GM12874 (cell line): ENCODE results near the gene CCDC12.

Experiments used
- TF ChIP-seq, protein P1 (sequence below): IDR thresholded peaks from 2 replicates; pipeline ENCODE4 v1.5.1; 2011; ENCODE audit warnings: low read depth, mild to moderate bottlenecking, control low read depth, low read length, moderate library complexity; ENCODE audit not compliant: insufficient read depth

The CCDC12 gene

DNA sequence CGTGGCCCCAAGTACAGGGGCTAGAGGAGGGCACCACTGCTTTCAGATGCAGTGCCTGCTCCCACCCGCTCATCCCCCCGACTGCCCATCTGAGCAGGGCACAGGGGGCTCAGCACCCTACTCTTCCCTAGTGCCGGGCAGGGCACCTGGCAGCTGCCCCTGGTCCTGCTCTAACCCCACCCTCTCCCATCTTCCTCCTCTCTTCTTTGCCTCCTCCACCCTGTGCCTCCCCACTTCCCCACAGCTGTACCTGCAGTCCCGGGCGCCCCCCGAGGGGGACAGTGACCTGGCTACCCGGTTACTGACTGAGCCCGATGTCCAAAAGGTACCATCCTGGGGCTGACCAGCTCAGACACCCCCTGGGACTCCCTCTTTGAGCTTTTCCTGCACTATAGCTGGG lies 15.7 kb upstream of the CCDC12 start:
- TF ChIP-seq, protein P1, sequence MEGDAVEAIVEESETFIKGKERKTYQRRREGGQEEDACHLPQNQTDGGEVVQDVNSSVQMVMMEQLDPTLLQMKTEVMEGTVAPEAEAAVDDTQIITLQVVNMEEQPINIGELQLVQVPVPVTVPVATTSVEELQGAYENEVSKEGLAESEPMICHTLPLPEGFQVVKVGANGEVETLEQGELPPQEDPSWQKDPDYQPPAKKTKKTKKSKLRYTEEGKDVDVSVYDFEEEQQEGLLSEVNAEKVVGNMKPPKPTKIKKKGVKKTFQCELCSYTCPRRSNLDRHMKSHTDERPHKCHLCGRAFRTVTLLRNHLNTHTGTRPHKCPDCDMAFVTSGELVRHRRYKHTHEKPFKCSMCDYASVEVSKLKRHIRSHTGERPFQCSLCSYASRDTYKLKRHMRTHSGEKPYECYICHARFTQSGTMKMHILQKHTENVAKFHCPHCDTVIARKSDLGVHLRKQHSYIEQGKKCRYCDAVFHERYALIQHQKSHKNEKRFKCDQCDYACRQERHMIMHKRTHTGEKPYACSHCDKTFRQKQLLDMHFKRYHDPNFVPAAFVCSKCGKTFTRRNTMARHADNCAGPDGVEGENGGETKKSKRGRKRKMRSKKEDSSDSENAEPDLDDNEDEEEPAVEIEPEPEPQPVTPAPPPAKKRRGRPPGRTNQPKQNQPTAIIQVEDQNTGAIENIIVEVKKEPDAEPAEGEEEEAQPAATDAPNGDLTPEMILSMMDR = no peak

DNA sequence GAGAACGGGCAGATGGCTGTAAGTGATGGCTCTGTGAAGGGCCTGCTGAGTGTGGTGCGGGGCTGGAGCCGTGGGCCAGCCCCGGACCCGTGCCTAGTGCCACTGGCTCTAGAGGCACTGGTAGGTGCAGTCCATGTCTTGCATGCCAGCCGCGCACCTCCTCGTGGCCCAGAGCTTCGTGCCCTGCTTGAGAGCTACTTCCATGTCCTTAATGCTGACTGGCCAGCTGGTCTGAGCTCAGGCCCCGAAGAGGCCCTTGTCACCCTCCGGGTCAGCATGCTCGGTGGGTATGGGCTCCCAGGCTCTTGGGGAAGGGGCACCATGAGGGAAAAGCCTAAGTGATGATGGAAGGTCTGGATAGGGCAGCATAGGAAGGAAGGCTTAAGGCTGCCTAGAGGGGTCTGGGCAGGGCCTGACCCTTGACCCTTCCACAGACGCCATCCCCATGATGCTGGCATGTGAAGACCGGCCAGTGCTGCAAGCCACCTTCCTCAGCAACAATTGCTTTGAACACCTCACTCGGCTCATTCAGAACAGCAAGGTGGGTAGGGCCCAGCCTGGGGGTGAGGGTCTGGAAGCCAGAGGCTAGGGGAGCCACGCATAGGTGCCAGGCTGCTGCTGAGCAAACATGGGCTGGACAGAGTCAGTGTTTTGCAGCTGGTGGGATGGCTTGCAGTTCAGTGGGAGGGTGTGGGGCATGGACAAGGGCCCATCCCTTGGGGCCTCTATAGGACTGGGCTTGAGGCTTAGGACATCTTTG lies 15.0 kb upstream of the CCDC12 start:
- TF ChIP-seq, protein P1 = no peak

DNA sequence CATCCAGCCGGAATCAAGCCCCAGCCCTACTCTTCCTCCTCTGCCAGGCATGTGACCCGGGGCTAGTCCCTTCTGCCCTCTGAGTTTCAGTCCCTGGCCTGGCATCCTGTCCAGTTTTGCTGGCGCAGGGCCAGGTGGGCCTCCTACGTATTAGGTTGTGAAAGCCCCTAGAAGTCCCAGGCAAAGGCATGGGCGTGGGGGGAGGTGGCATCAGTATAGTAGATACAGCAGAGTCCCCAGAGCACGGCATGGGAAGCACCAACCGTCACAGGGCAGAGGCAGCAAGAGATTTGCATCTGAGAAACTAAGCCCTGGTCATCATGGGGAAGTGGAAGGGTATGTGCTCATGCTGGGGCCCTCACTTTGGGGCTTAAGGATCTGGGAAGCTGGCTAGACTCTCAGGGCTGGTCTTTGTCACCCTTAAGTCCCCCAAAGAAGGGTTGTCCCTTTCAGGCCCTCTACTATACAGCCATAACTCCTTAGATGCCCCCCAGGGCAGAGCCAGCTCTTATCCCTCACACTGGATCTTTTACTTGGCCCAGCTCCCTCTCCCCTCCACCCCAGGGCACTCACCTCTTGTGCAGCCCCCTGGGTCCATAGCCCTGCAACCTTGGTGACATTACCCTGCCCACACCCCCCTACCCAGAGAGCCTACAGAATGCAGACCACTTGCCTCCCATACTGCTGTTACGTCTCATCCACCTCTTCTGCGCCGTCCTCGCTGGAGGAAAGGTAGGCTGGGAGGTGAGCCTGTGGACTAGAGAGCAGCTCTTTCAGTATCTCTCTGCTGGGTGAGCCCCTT lies 14.2 kb upstream of the CCDC12 start:
- TF ChIP-seq, protein P1 = no peak

DNA sequence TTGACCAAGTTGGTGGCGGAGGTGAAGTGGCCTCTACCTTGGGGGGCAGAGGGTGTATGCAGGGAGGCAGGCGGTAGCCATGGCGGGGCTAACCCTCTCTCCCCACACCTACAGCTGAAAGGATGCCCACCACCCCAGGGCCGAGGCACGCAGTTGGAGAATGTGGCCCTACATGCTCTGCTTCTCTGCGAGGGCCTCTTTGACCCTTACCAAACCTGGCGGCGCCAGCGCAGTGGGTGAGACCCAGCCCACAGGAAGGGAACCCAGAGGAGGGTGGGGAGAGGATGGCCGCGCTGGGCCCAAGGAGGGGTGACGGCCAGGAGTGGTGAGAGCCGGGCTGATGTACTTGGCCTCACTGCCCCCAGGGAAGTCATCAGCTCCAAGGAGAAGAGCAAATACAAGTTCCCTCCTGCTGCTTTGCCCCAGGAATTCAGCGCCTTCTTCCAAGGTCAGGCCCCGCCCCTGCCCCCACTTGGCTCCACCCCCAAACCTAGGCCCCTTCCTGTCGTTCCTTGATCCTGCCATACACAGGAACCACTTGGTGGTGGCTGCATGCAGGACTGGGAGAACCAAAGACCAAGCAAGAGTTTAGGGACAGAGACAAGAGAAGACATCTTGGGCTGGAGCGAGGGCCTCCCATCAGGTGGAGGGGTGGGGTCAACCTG lies 12.7 kb upstream of the CCDC12 start:
- TF ChIP-seq, protein P1 = no peak

DNA sequence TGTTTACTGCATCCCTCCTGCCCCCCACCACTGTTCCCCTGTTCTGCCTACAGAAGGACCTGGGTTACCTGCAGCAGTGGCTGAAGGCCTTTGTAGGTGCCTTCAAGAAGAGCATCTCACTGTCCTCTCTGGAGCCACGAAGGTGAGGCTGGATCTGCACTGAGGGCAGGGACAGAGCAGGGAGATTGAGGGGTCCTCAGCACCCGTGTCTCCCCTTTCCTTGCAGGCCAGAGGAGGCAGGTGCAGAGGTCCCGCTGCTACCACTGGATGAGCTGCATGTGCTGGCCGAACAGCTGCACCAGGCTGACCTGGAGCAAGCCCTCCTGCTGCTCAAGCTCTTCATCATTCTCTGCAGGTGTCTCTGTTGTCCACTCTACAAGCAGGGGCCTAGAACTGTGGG lies 12.1 kb upstream of the CCDC12 start:
- TF ChIP-seq, protein P1 = no peak

DNA sequence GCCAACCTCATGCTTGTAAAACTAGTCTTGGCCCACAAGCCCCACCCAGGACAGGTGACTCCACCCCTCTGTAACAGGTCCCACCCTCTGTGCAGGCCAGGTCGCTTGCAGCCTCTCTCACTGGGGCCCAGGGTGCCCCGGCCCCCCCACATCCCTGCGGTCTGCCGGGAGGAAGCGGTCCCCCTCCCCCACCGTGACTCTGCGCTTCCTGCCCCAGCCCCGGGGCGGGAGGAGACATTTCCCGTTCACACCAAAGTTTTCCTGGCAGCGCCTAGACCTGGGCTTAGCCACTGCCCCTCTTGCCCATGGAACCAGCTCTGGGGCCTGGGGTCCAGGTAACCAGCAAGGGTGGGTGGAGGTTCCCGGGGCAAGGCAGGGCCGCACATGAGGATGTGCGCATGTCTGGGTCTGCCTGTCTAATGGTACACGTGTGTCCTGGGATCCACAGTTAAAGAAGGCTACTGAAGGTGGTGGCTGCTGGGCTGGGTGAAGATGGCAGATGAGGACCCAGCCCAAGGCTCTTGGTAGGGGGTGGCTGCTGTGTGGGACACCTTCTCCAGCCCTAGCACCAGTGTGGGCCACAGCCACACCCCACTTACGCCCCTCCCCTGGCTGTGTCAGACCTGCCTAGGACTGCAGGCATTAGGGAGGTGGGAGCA lies 11.3 kb upstream of the CCDC12 start:
- TF ChIP-seq, protein P1 = no peak

DNA sequence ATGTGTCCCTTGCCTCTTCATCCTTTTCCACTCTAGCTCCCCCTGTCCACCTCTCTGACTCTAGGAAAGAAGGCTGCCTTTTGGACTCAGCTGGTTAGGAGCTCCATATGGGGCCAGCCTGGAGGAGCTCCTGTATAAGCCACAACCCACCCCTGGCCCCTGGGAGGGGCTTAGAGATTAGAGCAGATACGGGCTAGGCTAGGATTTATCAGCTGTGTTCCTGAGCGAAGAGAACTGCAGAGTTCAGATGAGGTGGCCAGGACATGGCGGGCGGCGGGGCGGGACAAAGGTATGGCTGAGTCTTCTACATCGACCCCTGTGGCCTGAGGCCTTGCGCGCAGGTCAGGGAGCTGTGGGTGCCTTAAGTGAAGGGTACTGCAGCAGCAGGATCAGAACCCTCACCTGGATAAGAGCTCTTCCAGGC lies 10.8 kb upstream of the CCDC12 start:
- TF ChIP-seq, protein P1 = no peak
